Vagina (tissue), 2 donors: ENCODE measurements around the gene FOXRED2. TPM values are rescaled to one million over a fixed set of nuclear protein-coding genes. Genes with fewer than 3 reads are reported as not detected.
"Not testable (repeated sequence)": the region's sequence is repeated elsewhere in the genome, so short reads cannot be mapped to it uniquely, and the experiment has no call there.

ENCODE experiments used
- DNase-seq, 2 donors: peaks; one replicate each; pipeline ENCODE4 v3.0.0-alpha.2; 2017; ENCODE audit errors: extremely low spot score in 2 of 2
- H3K27ac ChIP-seq: fragments of 200-600 bp; sonication (generic); one replicate; pipeline ENCODE4 v1.5.1; 2019
- H3K27me3 ChIP-seq: fragments of 200-600 bp; sonication (generic); one replicate; pipeline ENCODE4 v1.5.1; 2019
- H3K36me3 ChIP-seq, 2 donors: fragments of 200-600 bp; sonication (generic); one replicate each; pipeline ENCODE4 v1.5.1; 2017 to 2019
- H3K4me1 ChIP-seq: fragments of 200-600 bp; sonication (generic); one replicate; pipeline ENCODE4 v1.5.1; 2019
- H3K4me3 ChIP-seq, 2 donors: fragments of 200-600 bp; sonication (generic); 1 replicate in 1 of 2; 2 replicates in 1 of 2; pipeline ENCODE4 v1.5.1; 2016 to 2019
- H3K9me3 ChIP-seq: fragments of 200-600 bp; sonication (generic); one replicate; pipeline ENCODE4 v1.5.1; 2019
- CTCF ChIP-seq, 3 experiments: fragments of 450-650 bp in 2 of 3; fragments of 200-600 bp in 1 of 3; sonication (generic) in 1 of 3; IDR thresholded peaks; one replicate each; pipeline ENCODE4 v1.5.1; 2017 to 2019; ENCODE audit warnings: antibody characterized with exemption in 3 of 3, mild to moderate bottlenecking in 2 of 3, moderate library complexity in 2 of 3
- POLR2A ChIP-seq, 2 donors: fragments of 450-650 bp; IDR thresholded peaks; one replicate each; pipeline ENCODE4 v1.6.1; 2017; ENCODE audit warnings: antibody characterized with exemption in 2 of 2, mild to moderate bottlenecking in 2 of 2, moderate library complexity in 2 of 2
- POLR2AphosphoS5 ChIP-seq, 2 donors: sonication (generic); formaldehyde crosslinking; IDR thresholded peaks; one replicate each; pipeline ENCODE4 v1.9.0; 2017; ENCODE audit warnings: antibody characterized with exemption in 2 of 2, mild to moderate bottlenecking in 2 of 2, low read depth in 1 of 2; ENCODE audit not compliant: insufficient read depth in 1 of 2
- intact Hi-C: fragments of 100-400 bp; cut with DNase I; formaldehyde crosslinking; loops from one replicate; pipeline ENCODE4 v1.15.1; 2023
- total RNA-seq: library from RNA; depleted of rRNA; stranded (reverse); fragments of >200 nt; gene quantifications from one replicate; pipeline ENCODE4 v1.2.3, GENCODE V29; 2016

Gene FOXRED2
- total RNA-seq, 1 donor from 2014 or later, result 3.7 TPM

GRCh38 chr22:36455571-36456463 is 51.0 kb downstream of the FOXRED2 start:
- Histone ChIP-seq H3K36me3 (no peaks in the 10 kb centered on the region), H3K27me3 (no peaks in the 10 kb centered on the region), H3K27ac (peak overlapping the region; percentile 96), H3K4me1 (peaks cover 54% of the 10 kb centered on the region), H3K4me3 (peak overlapping the region; percentile 51 to 63), H3K9me3 (no peaks in the 10 kb centered on the region)
- no peak for DNase-seq
- TF ChIP-seq POLR2AphosphoS5 (IDR thresholded peaks at IDR 0.05; ENCODE audit: insufficient read depth in 1 of 2, low read depth in 1 of 2) (no peak), CTCF (IDR thresholded peaks at IDR 0.05) (no peak)
- intact Hi-C loops, result loop anchor here (5.0 kb wide), 1 partner anchor 69 kb away; the partner anchor contains the start of gene MYH9

GRCh38 chr22:36454916-36455570 is 51.8 kb downstream of the FOXRED2 start:
- H3K27ac ChIP-seq, result peak overlapping the region; percentile 96
- H3K4me1 ChIP-seq, result peaks cover 60% of the 10 kb centered on the region
- DNase-seq, result no peak
- H3K4me3 ChIP-seq, result peak overlapping the region; percentile 51 to 63
- intact Hi-C loops, result loop anchor here (5.0 kb wide), 1 partner anchor 68 kb away; the partner anchor contains the start of gene MYH9
- TF ChIP-seq POLR2AphosphoS5 (IDR thresholded peaks at IDR 0.05; ENCODE audit: insufficient read depth in 1 of 2, low read depth in 1 of 2), result peak; percentile 77 to 92
- no peak for TF ChIP-seq CTCF (IDR thresholded peaks at IDR 0.05)
- peak; percentile 49 to 68 for TF ChIP-seq POLR2A (IDR thresholded peaks at IDR 0.05)
- no peaks in the 10 kb centered on the region for H3K27me3 ChIP-seq
- no peaks in the 10 kb centered on the region for H3K36me3 ChIP-seq
- H3K9me3 ChIP-seq, result no peaks in the 10 kb centered on the region

- no peak for DNase-seq
- Histone ChIP-seq H3K4me3 (no peak overlapping the region), H3K36me3 (no peaks in the 10 kb centered on the region), H3K9me3 (no peaks in the 10 kb centered on the region), H3K27me3 (no peaks in the 10 kb centered on the region), H3K4me1 (peaks cover 67% of the 10 kb centered on the region), H3K27ac (peak overlapping the region; percentile 96)
- TF ChIP-seq CTCF (IDR thresholded peaks at IDR 0.05) (no peak), POLR2AphosphoS5 (IDR thresholded peaks at IDR 0.05; ENCODE audit: insufficient read depth in 1 of 2, low read depth in 1 of 2) (no peak), POLR2A (IDR thresholded peaks at IDR 0.05) (no peak)
- intact Hi-C loops, result no loop called here
Observed at GRCh38 chr22:36453855-36454378, 52.9 kb downstream of the FOXRED2 start.

- DNase-seq, H3K4me3 ChIP-seq, intact Hi-C loops, H3K9me3 ChIP-seq, H3K27me3 ChIP-seq, H3K36me3 ChIP-seq: not testable (repeated sequence)
- peaks cover 69% of the 10 kb centered on the region for H3K4me1 ChIP-seq
- H3K27ac ChIP-seq, result peak overlapping the region; percentile 96
Observed at GRCh38 chr22:36452978-36453607, 53.7 kb downstream of the FOXRED2 start.

GRCh38 chr22:36452250-36452977 is 54.4 kb downstream of the FOXRED2 start:
- Histone ChIP-seq H3K9me3 (no peaks in the 10 kb centered on the region), H3K27ac (peak overlapping the region; percentile 96), H3K36me3 (no peaks in the 10 kb centered on the region), H3K4me1 (peaks cover 62% of the 10 kb centered on the region), H3K4me3 (no peak overlapping the region), H3K27me3 (no peaks in the 10 kb centered on the region)
- intact Hi-C loops, result no loop called here
- TF ChIP-seq CTCF (IDR thresholded peaks at IDR 0.05), result no peak
- no peak for TF ChIP-seq POLR2AphosphoS5 (IDR thresholded peaks at IDR 0.05; ENCODE audit: insufficient read depth in 1 of 2, low read depth in 1 of 2)
- TF ChIP-seq POLR2A (IDR thresholded peaks at IDR 0.05), result no peak
- DNase-seq, result no peak

GRCh38 chr22:36450923-36451322 is 55.9 kb downstream of the FOXRED2 start:
- H3K27me3 ChIP-seq, H3K4me3 ChIP-seq, intact Hi-C loops, DNase-seq, H3K9me3 ChIP-seq, H3K36me3 ChIP-seq: not testable (repeated sequence)
- Histone ChIP-seq H3K4me1 (peaks cover 61% of the 10 kb centered on the region), H3K27ac (peak overlapping the region; percentile 96)
